Brain pericyte (primary cell): ENCODE data around the gene CYP3A5.
"Not testable (repeated sequence)": the region's sequence is repeated elsewhere in the genome, so short reads cannot be mapped to it uniquely, and the experiment has no call there.

ENCODE experiments used
- DNase-seq: peaks from one replicate; pipeline ENCODE4 v3.0.0-alpha.2; 2012; ENCODE audit warnings: low read depth, low spot score

The CYP3A5 gene

DNA sequence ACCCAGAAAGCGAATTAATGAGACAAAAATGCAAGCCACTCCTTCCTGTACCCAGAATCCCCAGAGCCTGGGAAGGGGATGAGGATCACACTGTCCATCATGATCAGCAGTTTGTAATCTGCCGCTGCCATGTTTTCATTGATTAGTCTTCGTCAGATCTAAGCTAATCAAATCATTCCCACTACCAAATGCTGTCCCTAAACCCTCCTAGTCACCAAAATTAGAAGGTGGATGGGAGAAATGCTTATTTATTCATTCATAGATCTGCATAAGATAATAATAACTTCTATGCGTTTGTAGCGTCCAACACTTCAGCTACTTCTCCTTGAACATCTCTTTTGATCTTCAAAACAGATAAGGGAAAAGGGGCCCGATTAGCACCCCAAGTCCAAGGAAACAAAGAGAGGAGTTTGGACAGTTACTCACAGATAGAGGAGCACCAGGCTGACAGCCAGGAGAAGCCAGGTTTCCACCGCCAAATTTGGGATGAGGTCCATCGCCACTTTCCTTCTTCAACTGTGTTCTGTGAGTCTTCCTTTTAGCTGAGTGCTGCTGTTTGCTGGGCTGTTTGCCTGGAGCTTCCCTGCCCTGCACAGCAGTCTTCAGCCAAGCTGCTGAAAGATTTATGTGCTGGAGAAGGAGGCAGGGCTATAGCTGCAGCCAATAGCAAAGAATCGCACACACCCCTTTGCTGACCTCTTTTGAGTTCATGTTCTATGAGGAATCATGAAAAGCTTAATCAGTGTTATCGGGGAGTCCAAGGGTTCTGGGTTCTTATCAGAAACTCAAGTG, at the start of gene CYP3A5:
Gene CYP3A5, minus strand, starts transcription at position 597 of the 792 bp plus-strand sequence. Its CDS starts 100 bp downstream, at position 497.
- DNase-seq = no peak

DNA sequence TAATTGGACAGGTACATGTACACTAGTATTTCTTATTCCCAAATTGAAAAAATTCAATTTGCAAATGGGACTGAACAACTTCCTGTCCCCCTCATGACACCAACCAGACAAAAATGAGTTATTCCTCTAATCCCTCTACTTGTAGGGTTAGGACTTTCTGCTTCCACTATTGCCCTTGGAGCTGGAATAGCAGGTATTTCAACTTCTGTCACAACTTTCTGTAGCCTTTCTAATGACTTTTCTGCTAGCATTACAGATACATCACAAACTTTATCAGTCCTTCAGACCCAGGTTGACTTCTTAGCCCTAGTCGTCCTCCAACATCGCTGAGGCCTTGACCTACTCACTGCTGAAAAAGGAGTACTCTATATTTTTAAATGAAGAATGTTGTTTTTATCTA, 48.8 kb upstream of the CYP3A5 start:
- DNase-seq = no peak

DNA sequence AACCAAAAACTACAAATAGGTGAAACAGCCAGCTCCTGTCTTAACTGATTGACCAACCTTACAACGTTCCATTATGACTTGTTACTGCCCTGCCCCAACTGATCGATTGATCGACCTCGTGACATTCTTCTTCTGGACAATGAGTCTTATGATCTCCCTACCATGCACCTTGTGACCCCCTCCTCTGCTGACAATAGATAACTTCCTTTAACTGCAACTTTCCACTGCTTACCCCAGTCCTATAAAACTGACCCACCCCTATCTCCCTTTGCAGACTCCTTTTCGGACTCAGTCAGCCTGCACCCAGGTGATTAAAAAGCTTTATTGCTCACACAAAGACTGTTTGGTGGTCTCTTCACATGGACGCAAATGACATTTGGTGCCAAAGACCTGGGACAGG, 43.4 kb upstream of the CYP3A5 start:
- not testable (repeated sequence) for DNase-seq

DNA sequence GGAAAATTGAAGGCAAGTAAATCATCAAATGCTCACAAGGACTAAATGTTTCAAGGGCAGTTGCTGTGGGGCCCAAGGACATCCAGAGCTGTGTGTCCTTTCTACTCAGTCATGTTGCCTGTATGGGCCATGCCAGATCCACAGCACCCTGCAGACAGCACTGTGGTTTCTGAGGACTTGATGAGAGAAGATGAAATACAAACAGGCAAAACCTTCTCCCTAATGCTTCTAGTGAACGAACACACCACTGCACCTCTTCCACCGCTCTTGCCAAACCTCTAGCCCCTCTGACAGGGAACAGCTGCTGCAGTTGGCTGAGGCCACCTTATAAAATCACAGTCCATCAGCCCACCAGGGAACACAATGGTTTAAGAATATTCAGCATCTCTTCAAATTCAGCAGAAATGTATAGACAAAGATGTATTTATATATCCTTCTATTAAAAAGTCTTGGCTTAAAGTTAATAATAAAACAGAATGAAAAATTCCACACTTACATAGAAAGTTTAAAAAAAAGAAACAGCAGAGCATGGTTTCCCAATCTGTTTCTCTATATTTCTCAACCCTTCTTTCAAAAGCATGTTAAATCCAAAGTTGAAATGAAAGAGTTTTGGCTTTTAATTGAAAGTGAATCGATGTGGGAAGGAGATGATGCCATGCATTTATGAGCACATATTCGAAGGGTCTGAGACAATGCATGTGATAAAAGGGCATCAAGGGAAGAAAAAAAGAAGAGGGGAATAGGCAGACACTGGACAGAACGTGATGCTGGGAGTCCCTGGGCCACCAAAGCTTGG, 41.2 kb upstream of the CYP3A5 start:
- no peak for DNase-seq

DNA sequence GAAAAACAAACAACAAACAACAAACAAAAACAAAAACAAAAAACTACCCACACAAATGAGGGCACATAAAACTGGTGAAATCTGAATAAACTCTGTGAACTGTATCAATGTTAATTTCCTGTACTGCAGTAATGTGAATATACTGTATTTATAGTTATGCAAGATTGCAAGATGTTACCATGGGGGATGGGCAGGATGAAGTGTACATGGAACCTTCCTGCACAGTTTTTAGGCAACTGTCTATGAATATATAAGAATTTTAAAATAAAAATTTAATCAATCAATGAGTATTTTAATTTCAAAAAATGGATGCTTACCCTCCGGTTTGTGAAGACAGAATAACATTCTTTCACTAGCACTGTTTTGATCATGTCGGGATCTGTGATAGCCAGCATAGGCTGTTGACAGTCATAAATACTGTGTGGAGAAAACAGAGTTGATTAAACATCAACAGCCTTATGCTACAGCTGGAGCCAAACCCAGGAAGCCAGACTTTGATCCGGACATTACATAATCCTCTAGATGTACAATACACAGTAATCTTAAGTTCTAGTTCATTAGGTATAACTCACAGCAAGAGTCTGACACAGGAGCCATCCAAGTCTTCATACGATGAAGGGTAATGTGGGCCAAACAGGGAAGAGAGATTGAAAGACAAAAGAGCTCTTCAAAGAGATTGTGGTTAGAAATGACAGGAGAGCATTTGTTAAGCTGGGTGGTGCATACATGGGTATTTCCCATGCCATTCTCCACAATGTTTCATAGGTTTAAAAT, 40.4 kb upstream of the CYP3A5 start:
- DNase-seq = no peak

DNA sequence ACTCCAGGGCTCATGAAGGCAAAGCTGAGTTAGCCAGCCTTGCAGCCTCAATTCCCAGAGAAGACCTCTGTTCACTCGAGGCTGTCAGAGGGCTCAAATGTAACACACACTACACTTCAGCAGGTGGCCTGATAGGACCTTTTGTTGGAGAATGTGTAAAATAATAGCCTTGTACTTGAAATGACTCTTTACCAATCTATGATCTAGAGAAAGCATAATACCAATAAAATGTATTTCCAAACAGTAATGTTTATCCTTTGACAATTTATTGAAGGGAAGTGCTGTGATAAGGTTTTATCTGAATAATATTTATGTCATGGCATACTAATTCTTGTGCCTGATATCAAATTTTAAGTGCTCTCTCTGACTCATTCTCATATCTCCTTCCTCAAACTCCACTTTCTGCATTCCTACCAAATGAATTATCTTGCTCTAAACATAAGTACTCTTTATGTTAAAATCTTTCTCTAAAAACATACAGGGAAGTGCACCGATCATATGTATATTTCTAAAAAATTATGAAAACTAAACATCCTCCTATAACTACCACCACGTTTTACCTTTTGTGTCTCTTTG, 34.3 kb upstream of the CYP3A5 start:
- no peak for DNase-seq

DNA sequence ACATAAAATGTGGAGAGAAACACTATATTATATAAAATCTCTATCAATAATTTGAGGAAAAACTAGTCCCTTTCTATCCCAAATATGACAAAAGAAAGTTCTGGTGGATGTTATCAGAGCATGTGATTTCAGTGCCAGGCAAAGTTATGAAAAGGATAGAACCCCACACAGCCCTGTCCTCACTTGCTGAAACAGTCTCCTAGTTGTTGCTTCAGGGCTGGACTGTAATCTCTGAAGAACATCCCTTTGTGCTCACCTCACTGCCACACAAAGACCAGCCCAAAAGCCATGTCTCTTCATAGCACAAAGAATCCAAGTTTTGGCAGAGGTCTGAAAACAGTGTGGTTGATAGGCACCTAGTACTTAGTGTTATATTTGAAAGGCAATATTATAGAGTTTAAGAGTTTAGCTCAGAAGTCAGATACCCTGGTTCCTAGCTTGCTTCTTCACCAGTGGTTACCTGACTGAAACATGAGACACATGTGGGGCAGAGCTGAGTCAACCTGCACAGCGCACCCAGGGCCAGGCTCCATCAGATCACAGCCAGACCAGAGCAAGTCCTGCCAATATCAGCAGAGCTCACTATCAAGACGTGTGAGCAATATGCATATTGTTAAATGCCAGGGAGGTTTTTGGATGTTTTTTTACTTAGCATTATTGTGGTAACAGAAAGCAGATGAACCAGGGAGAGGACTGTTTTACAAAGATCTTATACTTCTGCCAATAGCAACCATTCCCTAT, 30.2 kb upstream of the CYP3A5 start:
- DNase-seq = no peak

DNA sequence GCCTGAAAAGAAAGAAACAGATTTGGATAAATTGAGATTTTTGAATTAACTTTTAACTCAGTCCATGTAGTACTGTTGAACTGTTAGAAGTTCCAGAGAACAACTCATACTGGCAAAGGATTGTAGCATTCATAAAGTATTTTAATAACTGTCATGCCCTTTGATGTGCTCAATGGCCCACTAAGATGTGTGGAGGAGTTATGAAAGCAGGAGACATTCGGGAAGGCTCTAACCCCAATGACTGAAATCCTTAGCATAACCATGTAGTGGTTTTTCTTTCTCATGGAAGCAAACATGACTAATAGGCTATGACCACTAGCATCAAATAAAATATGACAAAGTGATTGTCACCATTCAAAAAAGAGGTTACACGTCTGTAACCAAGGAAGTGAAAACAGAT, 29.5 kb upstream of the CYP3A5 start:
- DNase-seq = no peak

DNA sequence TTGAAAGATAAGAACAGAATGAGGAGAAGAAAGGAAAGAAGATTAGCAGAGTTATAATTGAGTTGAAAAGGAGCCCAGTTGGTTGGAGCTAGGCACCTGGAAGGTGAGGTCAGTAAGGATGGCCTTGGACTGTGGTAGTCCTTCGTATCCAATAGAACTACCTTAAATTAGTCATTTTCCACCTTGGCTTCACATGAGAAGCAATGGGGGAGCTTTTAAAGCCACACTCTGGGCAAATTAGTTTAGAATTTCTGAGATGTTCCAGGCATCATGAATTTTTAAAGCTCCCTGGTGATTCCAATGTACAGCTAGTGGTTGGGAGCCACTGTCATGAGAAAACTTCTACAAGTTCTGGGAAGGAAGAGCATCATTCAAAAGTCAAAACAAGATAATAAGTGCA, 27.3 kb upstream of the CYP3A5 start:
- no peak for DNase-seq

DNA sequence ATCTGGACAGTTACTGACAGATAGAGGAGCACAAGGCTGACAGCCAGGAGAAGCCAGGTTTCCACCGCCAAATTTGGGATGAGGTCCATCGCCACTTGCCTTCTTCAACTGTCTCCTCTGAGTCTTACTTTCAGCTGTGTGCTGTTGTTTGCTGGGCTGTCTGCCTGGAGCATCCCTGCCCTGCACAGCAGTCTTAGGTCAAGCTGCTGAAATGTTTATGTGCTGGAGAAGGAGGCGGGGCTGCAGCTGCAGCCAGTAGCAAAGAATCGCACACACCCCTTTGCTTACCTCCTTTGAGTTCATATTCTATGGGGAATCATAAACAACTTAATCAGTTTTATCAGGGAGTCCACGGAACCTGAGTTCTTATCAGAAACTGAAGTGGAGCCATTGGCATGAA, 20.1 kb upstream of the CYP3A5 start:
- no peak for DNase-seq

DNA sequence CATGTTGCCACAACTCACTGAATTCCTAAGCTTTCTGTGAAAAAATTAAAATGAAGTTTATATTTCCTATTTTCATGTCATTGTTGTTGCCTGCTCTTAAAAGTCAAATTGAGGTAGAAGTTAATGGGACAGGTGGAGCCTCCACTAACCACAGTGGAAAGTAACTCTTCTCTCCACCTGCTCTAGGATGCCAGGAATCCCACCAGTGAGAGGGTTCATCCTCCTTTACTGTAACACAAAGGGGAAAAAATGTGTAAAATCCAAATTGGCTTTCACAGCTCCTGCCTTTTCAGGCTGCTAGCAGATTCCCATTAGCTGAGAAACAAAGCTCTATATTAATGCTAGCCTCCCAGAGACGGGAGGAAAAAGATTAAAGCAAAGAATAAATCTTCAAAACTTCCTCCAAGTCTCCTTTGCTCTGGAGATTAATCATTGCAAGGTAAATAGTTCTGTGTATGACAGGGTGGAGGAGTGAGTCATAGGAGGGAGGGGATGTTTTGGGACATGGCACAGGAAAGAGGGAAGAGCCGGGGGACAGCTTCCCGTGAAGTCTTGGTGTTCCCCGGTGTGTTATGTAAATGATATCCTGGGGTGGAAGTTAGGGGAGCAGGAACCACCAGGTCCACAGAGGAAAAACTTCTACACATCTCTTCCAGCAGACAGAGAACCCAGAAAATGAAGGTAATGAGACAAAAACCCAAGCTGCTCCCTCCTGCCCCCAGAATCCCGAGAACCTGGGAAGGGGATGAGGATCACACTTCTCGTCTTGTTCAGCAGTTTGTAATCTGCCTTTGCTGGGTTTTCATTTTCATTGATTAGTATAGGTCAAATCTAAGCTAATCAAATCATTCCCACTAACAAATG, 19.3 kb upstream of the CYP3A5 start:
- DNase-seq = not testable (repeated sequence)

DNA sequence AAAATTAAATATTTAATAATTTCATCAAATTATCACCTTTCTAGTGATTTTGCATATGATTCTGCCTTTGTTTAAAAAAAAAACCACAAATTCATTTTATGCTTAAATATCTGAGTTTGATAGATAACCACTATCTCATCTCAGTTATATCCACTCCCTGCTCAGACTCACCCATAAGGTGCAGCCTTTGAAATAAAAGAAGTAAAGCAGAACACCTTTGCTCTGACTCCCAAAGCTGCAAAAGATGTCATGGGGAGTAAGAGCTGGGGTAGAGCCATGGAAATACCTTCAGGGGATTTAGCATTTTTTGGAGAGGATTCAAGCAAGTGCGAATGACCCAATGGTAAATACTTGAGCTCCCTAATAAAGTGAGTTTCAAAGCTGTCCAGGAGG, 15.1 kb upstream of the CYP3A5 start:
- no peak for DNase-seq

DNA sequence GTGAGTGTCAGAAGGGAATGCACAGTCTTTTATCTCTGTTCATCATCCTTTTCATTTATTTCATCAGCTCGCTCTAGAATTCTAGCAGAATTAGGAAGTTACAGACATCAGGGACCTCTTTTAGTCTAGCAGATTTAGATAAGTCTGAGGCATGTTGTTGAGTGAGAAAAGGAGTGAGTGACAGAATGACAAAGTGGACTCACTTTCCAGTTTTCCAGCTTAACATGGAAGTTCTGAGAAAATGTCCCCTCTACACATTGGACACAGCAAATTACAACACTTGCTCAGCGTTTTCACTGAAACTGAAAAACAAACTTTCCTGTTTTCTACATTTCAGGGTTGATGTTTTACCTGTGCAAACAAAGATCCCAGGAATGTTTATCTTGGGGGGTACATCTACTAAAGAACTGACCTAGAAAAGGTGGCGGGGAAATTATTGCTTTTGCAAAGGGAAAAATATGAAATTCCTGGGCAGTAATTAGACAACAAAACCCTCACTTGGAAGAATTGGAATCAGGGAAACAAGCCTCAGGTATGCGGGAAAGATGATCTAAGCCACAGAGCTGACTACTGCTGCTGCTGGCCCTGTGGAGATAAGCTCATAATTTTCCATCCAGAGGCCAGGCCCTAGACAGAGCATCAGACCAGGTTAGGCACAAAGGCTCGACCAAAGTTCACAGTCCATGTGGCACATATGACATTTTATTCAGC, 14.6 kb upstream of the CYP3A5 start:
- no peak for DNase-seq

DNA sequence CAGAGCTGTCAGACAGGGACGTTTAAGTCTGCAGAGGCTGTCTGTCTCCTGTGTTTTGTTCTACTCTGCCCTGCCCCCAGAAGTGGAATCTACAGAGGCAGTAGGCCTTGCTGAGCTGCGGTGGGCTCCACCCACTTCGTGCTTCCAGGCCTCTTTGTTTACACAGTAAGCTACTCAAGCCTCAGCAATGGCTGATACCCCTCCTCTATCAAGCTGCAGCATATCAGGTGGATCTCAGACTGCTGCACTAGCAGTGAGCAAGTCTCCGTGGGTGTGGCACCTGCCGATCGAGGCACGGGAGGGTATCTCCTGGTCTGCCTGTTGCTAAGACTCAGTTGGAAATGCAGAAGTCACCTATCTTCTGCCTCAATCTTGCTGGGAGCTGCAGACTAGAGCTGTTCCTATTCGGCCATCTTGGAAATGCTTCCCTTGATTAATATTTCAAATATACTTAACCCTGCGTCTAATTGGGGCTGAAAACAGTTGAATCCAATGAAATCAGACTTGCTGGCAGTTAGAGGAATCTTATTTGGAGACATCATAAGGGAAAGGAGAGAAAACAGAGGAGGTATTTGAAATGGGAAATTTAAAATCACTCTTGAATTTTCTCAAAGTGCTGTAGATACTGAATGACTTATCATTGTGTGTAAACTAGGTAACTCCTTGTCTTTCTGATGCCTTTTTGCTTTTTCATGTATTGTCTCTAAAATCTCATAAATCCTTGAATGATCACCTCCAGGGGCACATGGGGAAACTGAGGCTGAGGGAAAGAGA, 13.8 kb upstream of the CYP3A5 start:
- DNase-seq = no peak

DNA sequence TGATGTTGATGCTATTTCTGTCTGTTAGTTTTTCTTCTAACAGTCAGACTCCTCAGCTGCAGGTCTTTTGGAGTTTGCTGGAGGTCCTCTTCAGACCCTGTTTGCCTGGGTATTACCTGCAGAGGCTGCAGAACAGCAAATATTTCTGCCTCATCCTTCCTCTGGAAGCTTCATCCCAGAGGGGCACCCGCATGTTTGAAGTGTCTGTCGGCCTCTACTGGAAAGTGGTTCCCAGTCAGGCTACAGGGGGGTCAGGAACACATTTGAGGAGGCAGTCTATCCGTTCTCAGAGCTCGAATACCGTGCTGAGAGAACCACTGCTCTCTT, 13.3 kb upstream of the CYP3A5 start:
- DNase-seq = no peak

DNA sequence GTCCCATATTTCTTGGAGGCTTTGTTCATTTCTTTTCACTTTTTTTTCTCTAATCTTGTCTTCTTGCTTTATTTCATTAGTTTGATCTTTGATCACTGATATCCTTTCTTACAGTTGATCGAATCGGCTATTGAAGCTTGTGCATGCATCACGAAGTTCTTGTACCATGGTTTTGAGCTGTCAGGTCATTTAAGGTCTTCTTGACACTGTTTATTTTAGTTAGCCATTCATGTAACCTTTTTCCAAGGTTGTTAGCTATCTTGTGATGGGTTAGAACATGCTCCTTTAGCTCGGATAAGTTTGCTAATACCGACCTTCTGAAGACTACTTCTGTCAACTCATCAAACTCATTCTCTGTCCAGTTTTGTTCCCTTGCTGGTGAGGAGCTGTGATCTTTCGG, 12.8 kb upstream of the CYP3A5 start:
- DNase-seq = not testable (repeated sequence)

DNA sequence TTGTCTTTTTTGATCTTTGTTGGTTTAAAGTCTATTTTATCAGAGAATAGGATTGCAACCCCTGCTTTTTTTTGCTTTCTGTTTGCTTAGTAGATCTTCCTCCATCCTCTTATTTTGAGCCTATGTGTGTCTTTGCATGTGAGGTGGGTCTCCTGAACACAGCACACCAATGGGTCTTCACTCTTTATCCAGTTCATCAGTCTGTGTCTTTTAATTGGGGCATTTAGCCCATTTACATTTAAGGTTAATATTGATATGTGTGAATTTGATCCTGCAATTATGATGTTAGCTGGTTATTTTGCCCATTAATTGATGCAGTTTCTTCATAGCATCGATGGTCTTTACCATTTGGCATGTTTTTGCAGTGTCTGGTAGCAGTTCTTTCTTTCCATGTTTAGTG, 11.9 kb upstream of the CYP3A5 start:
- DNase-seq = not testable (repeated sequence)

DNA sequence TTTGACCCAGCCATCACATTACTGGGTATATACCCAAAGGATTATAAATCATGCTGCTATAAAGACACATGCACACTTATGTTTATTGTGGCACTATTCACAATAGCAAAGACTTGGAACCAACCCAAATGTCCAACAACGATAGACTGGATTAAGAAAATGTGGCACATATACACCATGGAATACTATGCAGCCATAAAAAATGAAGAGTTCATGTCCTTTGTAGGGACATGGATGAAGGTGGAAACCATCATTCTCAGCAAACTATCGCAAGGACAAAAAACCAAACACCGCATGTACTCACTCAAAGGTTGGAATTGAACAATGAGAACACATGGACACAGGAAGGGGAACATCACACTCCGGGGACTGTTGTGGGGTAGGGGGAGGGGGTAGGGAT, 11.1 kb upstream of the CYP3A5 start:
- not testable (repeated sequence) for DNase-seq
